Hypothalamus (tissue), 51 donors: ENCODE data around the gene MAGEC2.

ENCODE experiments used
- DNase-seq, 51 donors: peaks; one replicate each; lab custom pipeline; 2025; lab: John Stamatoyannopoulos, UW

The MAGEC2 gene

GRCh38 chrX:142204522-142205433 is at the start of gene MAGEC2:
Gene MAGEC2, minus strand, starts transcription at chrX:142205290. Its CDS starts 1,303 bp downstream, at chrX:142203987.
- DNase-seq: no peak

- DNase-seq: no peak
Observed at GRCh38 chrX:142251680-142252079, 46.6 kb upstream of the MAGEC2 start.

GRCh38 chrX:142251202-142251601 is 46.1 kb upstream of the MAGEC2 start:
- no peak for DNase-seq

- DNase-seq: no peak
Observed at GRCh38 chrX:142250502-142250901, 45.4 kb upstream of the MAGEC2 start.

GRCh38 chrX:142249721-142250120 is 44.6 kb upstream of the MAGEC2 start:
- no peak for DNase-seq

GRCh38 chrX:142244568-142244967 is 39.5 kb upstream of the MAGEC2 start:
- DNase-seq: no peak

GRCh38 chrX:142238536-142238935 is 33.4 kb upstream of the MAGEC2 start:
- no peak for DNase-seq

GRCh38 chrX:142233400-142233799 is 28.3 kb upstream of the MAGEC2 start:
- no peak for DNase-seq

- no peak for DNase-seq
Observed at GRCh38 chrX:142214081-142214480, 9.0 kb upstream of the MAGEC2 start.

- DNase-seq: no peak
Observed at GRCh38 chrX:142201113-142201512, 4.0 kb downstream of the MAGEC2 start.

GRCh38 chrX:142186103-142186502 is 19.0 kb downstream of the MAGEC2 start:
- no peak for DNase-seq

- DNase-seq: no peak
Observed at GRCh38 chrX:142184756-142185602, 20.1 kb downstream of the MAGEC2 start.

GRCh38 chrX:142156567-142156966 is 48.5 kb downstream of the MAGEC2 start:
- DNase-seq: no peak
